ENCODE data around the gene IL37.

DNA sequence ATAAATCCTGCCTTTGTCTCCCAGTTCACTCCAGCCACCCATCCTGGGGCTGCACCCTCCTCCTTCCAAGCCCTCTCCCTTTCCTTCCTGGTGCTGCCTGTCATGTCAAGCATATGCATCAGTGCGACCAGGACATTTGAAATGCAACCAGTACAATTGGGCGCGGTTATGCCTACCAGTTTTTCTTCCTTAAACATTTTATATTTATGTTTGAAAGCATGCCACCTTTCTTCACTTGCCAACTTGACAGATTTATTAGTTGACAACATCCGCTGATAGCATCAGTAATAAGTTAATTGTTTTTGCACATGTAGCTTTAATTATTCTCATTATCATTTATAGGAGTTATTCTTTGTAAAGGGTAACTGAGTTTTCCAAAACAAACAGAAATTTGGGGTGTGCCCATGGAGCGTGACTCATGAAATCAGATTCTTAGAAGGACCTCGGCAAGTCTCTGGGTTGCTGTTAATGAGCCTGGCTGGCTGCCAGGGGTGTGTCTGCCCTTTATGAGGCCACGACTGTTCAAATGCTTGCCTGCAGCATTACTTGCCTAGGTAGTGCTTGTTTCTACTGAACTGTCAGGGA, 41.6 kb upstream of the IL37 start:
- TF ChIP-seq, protein P1, sequence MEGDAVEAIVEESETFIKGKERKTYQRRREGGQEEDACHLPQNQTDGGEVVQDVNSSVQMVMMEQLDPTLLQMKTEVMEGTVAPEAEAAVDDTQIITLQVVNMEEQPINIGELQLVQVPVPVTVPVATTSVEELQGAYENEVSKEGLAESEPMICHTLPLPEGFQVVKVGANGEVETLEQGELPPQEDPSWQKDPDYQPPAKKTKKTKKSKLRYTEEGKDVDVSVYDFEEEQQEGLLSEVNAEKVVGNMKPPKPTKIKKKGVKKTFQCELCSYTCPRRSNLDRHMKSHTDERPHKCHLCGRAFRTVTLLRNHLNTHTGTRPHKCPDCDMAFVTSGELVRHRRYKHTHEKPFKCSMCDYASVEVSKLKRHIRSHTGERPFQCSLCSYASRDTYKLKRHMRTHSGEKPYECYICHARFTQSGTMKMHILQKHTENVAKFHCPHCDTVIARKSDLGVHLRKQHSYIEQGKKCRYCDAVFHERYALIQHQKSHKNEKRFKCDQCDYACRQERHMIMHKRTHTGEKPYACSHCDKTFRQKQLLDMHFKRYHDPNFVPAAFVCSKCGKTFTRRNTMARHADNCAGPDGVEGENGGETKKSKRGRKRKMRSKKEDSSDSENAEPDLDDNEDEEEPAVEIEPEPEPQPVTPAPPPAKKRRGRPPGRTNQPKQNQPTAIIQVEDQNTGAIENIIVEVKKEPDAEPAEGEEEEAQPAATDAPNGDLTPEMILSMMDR (conservative IDR thresholded peaks at IDR 0.05; ENCODE audit: low read depth, low read length): no peak
- TF ChIP-seq EZH2phosphoT487 (IDR thresholded peaks at IDR 0.05; ENCODE audit: borderline replicate concordance, low read length) (no peak), EZH2 (IDR thresholded peaks at IDR 0.05; ENCODE audit: low read length, unreplicated experiment) (no peak)

Data from PC-3 (cell line).